B cell (primary cell): ENCODE measurements around the gene AMH. TPM values are rescaled to one million over a fixed set of nuclear protein-coding genes. Genes with fewer than 3 reads are reported as not detected.

ENCODE experiments used
- ATAC-seq: fragments of 200-7000 bp; cut with Tn5 transposase; one replicate; pipeline ENCODE4 v1.10.0; 2021; ENCODE audit warnings: low read depth, mild to moderate bottlenecking, moderate number of reproducible peaks, moderate library complexity
- CTCF ChIA-PET: fragments of 350-600 bp; sonication (Branson Sonifier 250); formaldehyde crosslinking; loops from one replicate; lab custom pipeline; 2021; ENCODE audit warnings: antibody characterized with exemption, inconsistent platforms; lab: Charles Lee
- POLR2A ChIA-PET: fragments of 350-600 bp; sonication (Branson Sonifier 250); formaldehyde crosslinking; loops from one replicate; lab custom pipeline; 2021; ENCODE audit warnings: antibody characterized with exemption; lab: Charles Lee
- DNase-seq: peaks from one replicate; pipeline ENCODE4 v3.0.0; 2013
- H2AFZ ChIP-seq: 2 replicates; pipeline ENCODE4 v1.6.1; 2012; ENCODE audit warnings: mild to moderate bottlenecking, low read depth, low read length; ENCODE audit not compliant: insufficient read depth, poor library complexity, severe bottlenecking
- H3K27ac ChIP-seq, 2 donors: 1 replicate in 1 of 2; 2 replicates in 1 of 2; pipeline ENCODE4 v1.5.1; 2012 to 2013; ENCODE audit warnings: low read length in 2 of 2, mild to moderate bottlenecking in 2 of 2, moderate library complexity in 1 of 2
- H3K27me3 ChIP-seq, 4 experiments: fragments of 200-600 bp in 1 of 4; sonication (generic) in 1 of 4; replicated peaks in 1 of 4; 1 replicate in 2 of 4; 2 replicates in 2 of 4; pipeline versions ENCODE4 v1.6.1 to v1.7.0; 2013 to 2016; ENCODE audit warnings: low read length in 3 of 4, mild to moderate bottlenecking in 2 of 4, mixed read lengths in 1 of 4, moderate library complexity in 1 of 4; ENCODE audit not compliant: insufficient read depth in 4 of 4, control insufficient read depth in 3 of 4; ENCODE audit errors: control extremely low read depth in 1 of 4
- H3K36me3 ChIP-seq, 2 experiments: replicated peaks in 1 of 2; 1 replicate in 1 of 2; 2 replicates in 1 of 2; pipeline versions ENCODE4 v1.6.1 to v1.7.1; 2013; ENCODE audit warnings: low read length in 1 of 2; ENCODE audit not compliant: insufficient read depth in 2 of 2, control insufficient read depth in 1 of 2; ENCODE audit errors: control extremely low read depth in 1 of 2, extremely low read depth in 1 of 2
- H3K4me1 ChIP-seq, 2 donors: fragments of 200-600 bp in 1 of 2; sonication (generic) in 1 of 2; 1 replicate in 1 of 2; 2 replicates in 1 of 2; pipeline versions ENCODE4 v1.5.1 to v1.6.1; 2013 to 2017; ENCODE audit warnings: low read length in 2 of 2; ENCODE audit not compliant: control insufficient read depth in 2 of 2, insufficient read depth in 2 of 2
- H3K4me2 ChIP-seq: replicated peaks from 2 replicates; pipeline ENCODE3; 2012; ENCODE audit warnings: mild to moderate bottlenecking, low read depth, low read length; ENCODE audit not compliant: poor library complexity, severe bottlenecking
- H3K4me3 ChIP-seq, 5 experiments: fragments of 200-600 bp in 1 of 5; sonication (generic) in 1 of 5; 1 replicate in 3 of 5; 2 replicates in 2 of 5; pipeline versions ENCODE4 v1.5.1 to v1.7.0; 2011 to 2016; ENCODE audit warnings: low read length in 4 of 5, mild to moderate bottlenecking in 4 of 5, low read depth in 2 of 5, control low read depth in 1 of 5, moderate library complexity in 1 of 5; ENCODE audit not compliant: insufficient read depth in 1 of 5; ENCODE audit errors: control extremely low read depth in 1 of 5, extremely low read depth in 1 of 5
- H3K79me2 ChIP-seq: fragments of 200-600 bp; sonication (generic); one replicate; pipeline ENCODE4 v1.6.0; 2016; ENCODE audit warnings: low read length; ENCODE audit not compliant: control insufficient read depth, insufficient read depth
- H3K9ac ChIP-seq: fragments of 200-600 bp; sonication (generic); 2 replicates; pipeline ENCODE4 v1.6.1; 2017; ENCODE audit warnings: mild to moderate bottlenecking, low read length, moderate library complexity
- H3K9me3 ChIP-seq, 3 donors: one replicate each; pipeline versions ENCODE4 v1.6.1 to v1.7.1; 2013; ENCODE audit warnings: low read length in 2 of 3; ENCODE audit not compliant: control insufficient read depth in 2 of 3, insufficient read depth in 1 of 3; ENCODE audit errors: control extremely low read depth in 1 of 3
- H4K20me1 ChIP-seq: 2 replicates; pipeline ENCODE4 v1.6.0; 2012; ENCODE audit warnings: mild to moderate bottlenecking, low read length; ENCODE audit not compliant: insufficient read depth, control insufficient read depth, poor library complexity, severe bottlenecking
- H3K27ac Mint-ChIP-seq: one replicate; pipeline ENCODE4 v1.8.0; 2021; ENCODE audit warnings: mixed read lengths
- H3K27me3 Mint-ChIP-seq: one replicate; pipeline ENCODE4 v1.8.0; 2021; ENCODE audit warnings: mixed read lengths
- H3K4me1 Mint-ChIP-seq: one replicate; pipeline ENCODE4 v1.8.0; 2021; ENCODE audit warnings: mixed read lengths
- H3K4me3 Mint-ChIP-seq: one replicate; pipeline ENCODE4 v1.8.0; 2021; ENCODE audit warnings: mixed read lengths
- H3K9me3 Mint-ChIP-seq: one replicate; pipeline ENCODE4 v1.8.0; 2022; ENCODE audit warnings: mixed read lengths; ENCODE audit not compliant: insufficient read depth
- CTCF ChIP-seq: fragments of 200-600 bp; IDR thresholded peaks from one replicate; pipeline ENCODE4 v1.8.0; 2022; ENCODE audit warnings: antibody characterized with exemption, mild to moderate bottlenecking
- EZH2 ChIP-seq: IDR thresholded peaks from 2 replicates; pipeline ENCODE4 v1.6.1; 2012; ENCODE audit warnings: borderline replicate concordance, low read depth, mild to moderate bottlenecking, moderate library complexity, low read length; ENCODE audit not compliant: insufficient read depth, poor library complexity, severe bottlenecking
- WGBS: methylation state at CpG from one replicate; pipeline ENCODE4 v1.1.5; 2013; ENCODE audit warnings: missing lambda C conversion rate; ENCODE audit not compliant: insufficient coverage; 5-methylcytosine and 5-hydroxymethylcytosine counted together
- intact Hi-C: fragments of 100-400 bp; cut with micrococcal nuclease; formaldehyde crosslinking; loops from one replicate; pipeline ENCODE4 v1.10.0; 2022
- polyA plus RNA-seq: library from polyadenylated mRNA; depleted of rRNA; stranded (reverse); fragments of >200 nt; gene quantifications from 2 replicates; pipeline ENCODE4 v1.2.3, GENCODE V29; 2012
- total RNA-seq, 2 donors: library from RNA; stranded (reverse); fragments of 120-200 nt in 1 of 2; gene quantifications; 1 replicate in 1 of 2; 2 replicates in 1 of 2; pipeline versions ENCODE4 v1.2.3 to v1.2.4, GENCODE V29; 2013 to 2022

Gene AMH
- total and polyA plus RNA-seq, 2 donors (not counting 1 experiment from before 2014, with no cell fraction given) = 1.5 to 4.5 TPM

- ChIA-PET POLR2A (interaction anchor here (0.5 to 0.6 kb wide), 4 partner anchors 77 to 170 kb away, joined by 3 to 7 read pairs (median 5); partner anchors contain the start of gene AP3D1), CTCF (no interaction called here)
- TF ChIP-seq EZH2 = no peak
- TF ChIP-seq CTCF = no peak
- Histone ChIP-seq H4K20me1 (peaks cover 73% of the 10 kb centered on the region), H3K36me3 (peaks cover 0 to 58% of the 10 kb centered on the region in 2 experiments), H3K9ac (no peak overlapping the region), H3K4me3 (no peak overlapping the region), H3K27ac (no peak overlapping the region), H2AFZ (no peak overlapping the region), H3K79me2 (peaks cover 62% of the 10 kb centered on the region), H3K4me1 (peaks cover 11 to 35% of the 10 kb centered on the region in 2 donors), H3K27me3 (no peaks in the 10 kb centered on the region), H3K9me3 (no peaks in the 10 kb centered on the region), H3K4me2 (no peak overlapping the region)
- DNase-seq = no peak
- WGBS = 96% methylated on average over 9 of the region's 12 CpGs
- ATAC-seq = no peak
- H3K9me3 Mint-ChIP-seq = no peaks in the 10 kb centered on the region
- peak overlapping the region; percentile 37 for H3K27ac Mint-ChIP-seq
- peaks cover 27% of the 10 kb centered on the region for H3K4me1 Mint-ChIP-seq
- H3K4me3 Mint-ChIP-seq = no peak overlapping the region
- H3K27me3 Mint-ChIP-seq = no peaks in the 10 kb centered on the region
- intact Hi-C loops = no loop called here
These were observed 18.2 kb upstream of the AMH start for GRCh38 chr19:2230807-2231533.

- 93% methylated on average over 18 of the region's 21 CpGs for WGBS
- no peak overlapping the region for H3K4me3 Mint-ChIP-seq
These were observed 17.4 kb upstream of the AMH start for GRCh38 chr19:2231621-2232221.

More at GRCh38 chr19:2231621-2232221, 17.4 kb upstream of the AMH start:
- Histone ChIP-seq H3K4me2 (no peak overlapping the region), H3K36me3 (peaks cover 0 to 55% of the 10 kb centered on the region in 2 experiments), H3K9ac (no peak overlapping the region), H4K20me1 (peaks cover 74% of the 10 kb centered on the region), H3K27me3 (no peaks in the 10 kb centered on the region), H3K9me3 (no peaks in the 10 kb centered on the region), H3K4me3 (no peak overlapping the region), H3K27ac (no peak overlapping the region), H2AFZ (no peak overlapping the region), H3K79me2 (peaks cover 64% of the 10 kb centered on the region), H3K4me1 (peaks cover 11 to 35% of the 10 kb centered on the region in 2 donors)
- no peaks in the 10 kb centered on the region for H3K27me3 Mint-ChIP-seq
- no peak for ATAC-seq
- intact Hi-C loops = no loop called here
- POLR2A ChIA-PET = interaction anchor here (0.6 kb wide), 1 partner anchor 81 kb away, joined by 3 read pairs; the partner anchor contains the start of gene AP3D1
- H3K9me3 Mint-ChIP-seq = no peaks in the 10 kb centered on the region
- peaks cover 32% of the 10 kb centered on the region for H3K4me1 Mint-ChIP-seq
- peak overlapping the region; percentile 37 for H3K27ac Mint-ChIP-seq
- no peak for DNase-seq
- CTCF ChIA-PET = no interaction called here
- no peak for TF ChIP-seq EZH2
- TF ChIP-seq CTCF = no peak
